Tibial nerve (tissue), 4 donors: ENCODE data around the gene SERPIND1. TPM values are rescaled to one million over a fixed set of nuclear protein-coding genes. Genes with fewer than 3 reads are reported as not detected.

Source experiments
- DNase-seq, 2 donors: peaks; one replicate each; pipeline ENCODE4 v3.0.0-alpha.2; 2019; ENCODE audit warnings: low spot score in 2 of 2
- H3K27ac ChIP-seq, 4 donors: fragments of 200-600 bp; sonication (generic) in 3 of 4; one replicate each; pipeline ENCODE4 v1.5.1; 2017 to 2019; ENCODE audit warnings: mild to moderate bottlenecking in 1 of 4
- H3K27me3 ChIP-seq, 2 donors: fragments of 200-600 bp; sonication (generic) in 1 of 2; one replicate each; pipeline versions ENCODE4 v1.5.1 to v1.6.0; 2017 to 2019
- H3K36me3 ChIP-seq, 3 donors: fragments of 200-600 bp; sonication (generic); one replicate each; pipeline ENCODE4 v1.5.1; 2018 to 2019
- H3K4me1 ChIP-seq, 4 donors: fragments of 200-600 bp; sonication (generic) in 3 of 4; one replicate each; pipeline ENCODE4 v1.5.1; 2017 to 2019
- H3K4me3 ChIP-seq, 4 donors: fragments of 200-600 bp; sonication (generic) in 3 of 4; one replicate each; pipeline ENCODE4 v1.5.1; 2017 to 2019; ENCODE audit warnings: mild to moderate bottlenecking in 1 of 4, moderate library complexity in 1 of 4
- H3K9me3 ChIP-seq, 4 donors: fragments of 200-600 bp; sonication (generic) in 3 of 4; one replicate each; pipeline ENCODE4 v1.5.1; 2017 to 2019
- EP300 ChIP-seq, 2 donors: sonication (generic); formaldehyde crosslinking; IDR thresholded peaks; one replicate each; pipeline ENCODE4 v1.6.1; 2017; ENCODE audit warnings: antibody characterized with exemption in 2 of 2, mild to moderate bottlenecking in 1 of 2
- POLR2A ChIP-seq, 2 donors: fragments of 450-650 bp; IDR thresholded peaks; one replicate each; pipeline ENCODE4 v1.6.1; 2017; ENCODE audit warnings: antibody characterized with exemption in 2 of 2, mild to moderate bottlenecking in 2 of 2, moderate library complexity in 2 of 2
- WGBS, 2 donors: methylation state at CpG; one replicate each; pipeline ENCODE4 v1.1.5; 2018; 5-methylcytosine and 5-hydroxymethylcytosine counted together
- total RNA-seq, 4 donors: library from RNA; depleted of rRNA; stranded (reverse); fragments of >200 nt; gene quantifications; one replicate each; pipeline ENCODE4 v1.1.0, GENCODE V29; 2016
- TF ChIP-seq, protein P1 (sequence below), 5 experiments: fragments of 200-600 bp in 3 of 5; fragments of 450-650 bp in 2 of 5; sonication (generic) in 3 of 5; IDR thresholded peaks; one replicate each; pipeline ENCODE4 v1.5.1; 2016 to 2019; ENCODE audit warnings: antibody characterized with exemption in 5 of 5, mild to moderate bottlenecking in 3 of 5, moderate library complexity in 2 of 5

Gene SERPIND1
- total RNA-seq, 4 donors from 2014 or later = 0.42 to 1.2 TPM; not detected in 2

DNA sequence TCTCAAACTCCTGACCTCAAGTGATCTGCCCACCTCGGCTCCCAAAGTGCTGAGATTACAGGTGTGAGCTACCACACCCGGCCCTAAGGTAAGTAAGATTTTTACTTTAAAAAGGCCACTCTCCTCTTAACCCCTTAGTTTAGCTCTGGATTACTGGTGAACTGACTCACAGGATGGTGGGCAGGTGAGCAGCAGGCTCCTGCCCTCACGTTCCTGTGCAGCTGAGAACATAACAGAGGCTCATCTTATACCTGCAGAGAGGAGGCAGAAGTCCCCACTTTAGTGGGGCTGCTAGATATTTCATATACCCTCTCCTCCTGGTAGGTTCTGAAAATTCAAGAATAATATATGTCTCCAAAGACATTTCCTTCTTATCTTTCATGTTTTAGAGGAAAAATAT is 17.1 kb upstream of the SERPIND1 start:
- DNase-seq = no peak
- WGBS, 2 donors = 88 to 93% methylated on average over 3 of the region's 3 CpGs

DNA sequence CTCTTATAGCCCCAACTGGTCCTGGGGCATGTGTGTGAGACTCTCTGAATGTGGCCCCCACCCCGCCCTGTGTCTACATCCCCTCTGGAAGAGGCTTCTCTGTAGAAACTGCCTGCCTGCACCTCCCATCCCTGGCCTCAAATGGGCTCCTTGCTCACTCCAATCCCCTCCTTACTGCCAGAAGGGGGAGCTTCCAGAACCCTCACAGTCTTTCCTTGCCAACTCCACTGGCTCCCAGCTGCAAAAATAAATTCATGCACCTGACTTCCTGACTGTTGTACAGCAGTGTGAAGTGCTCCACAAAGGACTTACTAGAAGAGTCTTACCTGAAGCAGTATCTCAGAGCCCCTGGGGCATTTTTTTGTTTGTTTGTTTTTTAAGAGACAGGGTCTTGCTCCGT is 15.2 kb upstream of the SERPIND1 start:
- no peak overlapping the region for H3K4me3 ChIP-seq
- H3K4me1 ChIP-seq = no peaks in the 10 kb centered on the region
- no peak for TF ChIP-seq POLR2A (IDR thresholded peaks at IDR 0.05)
- TF ChIP-seq, protein P1, sequence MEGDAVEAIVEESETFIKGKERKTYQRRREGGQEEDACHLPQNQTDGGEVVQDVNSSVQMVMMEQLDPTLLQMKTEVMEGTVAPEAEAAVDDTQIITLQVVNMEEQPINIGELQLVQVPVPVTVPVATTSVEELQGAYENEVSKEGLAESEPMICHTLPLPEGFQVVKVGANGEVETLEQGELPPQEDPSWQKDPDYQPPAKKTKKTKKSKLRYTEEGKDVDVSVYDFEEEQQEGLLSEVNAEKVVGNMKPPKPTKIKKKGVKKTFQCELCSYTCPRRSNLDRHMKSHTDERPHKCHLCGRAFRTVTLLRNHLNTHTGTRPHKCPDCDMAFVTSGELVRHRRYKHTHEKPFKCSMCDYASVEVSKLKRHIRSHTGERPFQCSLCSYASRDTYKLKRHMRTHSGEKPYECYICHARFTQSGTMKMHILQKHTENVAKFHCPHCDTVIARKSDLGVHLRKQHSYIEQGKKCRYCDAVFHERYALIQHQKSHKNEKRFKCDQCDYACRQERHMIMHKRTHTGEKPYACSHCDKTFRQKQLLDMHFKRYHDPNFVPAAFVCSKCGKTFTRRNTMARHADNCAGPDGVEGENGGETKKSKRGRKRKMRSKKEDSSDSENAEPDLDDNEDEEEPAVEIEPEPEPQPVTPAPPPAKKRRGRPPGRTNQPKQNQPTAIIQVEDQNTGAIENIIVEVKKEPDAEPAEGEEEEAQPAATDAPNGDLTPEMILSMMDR (IDR thresholded peaks at IDR 0.05) = no peak
- no peaks in the 10 kb centered on the region for H3K9me3 ChIP-seq
- 83 to 97% methylated on average over 2 of the region's 2 CpGs for WGBS, 2 donors
- DNase-seq = no peak
- no peak overlapping the region for H3K27ac ChIP-seq
- H3K36me3 ChIP-seq = peaks cover 0 to 71% (median 20%) of the 10 kb centered on the region in 3 donors
- H3K27me3 ChIP-seq = no peaks in the 10 kb centered on the region

More for the DNA sequence above, 17.1 kb upstream of the SERPIND1 start:
- Histone ChIP-seq H3K4me3 (no peak overlapping the region), H3K36me3 (peaks cover 0 to 69% (median 12%) of the 10 kb centered on the region in 3 donors), H3K27me3 (no peaks in the 10 kb centered on the region), H3K4me1 (no peaks in the 10 kb centered on the region), H3K27ac (no peak overlapping the region), H3K9me3 (no peaks in the 10 kb centered on the region)
- TF ChIP-seq EP300 (IDR thresholded peaks at IDR 0.05) = no peak
- TF ChIP-seq, protein P1 (IDR thresholded peaks at IDR 0.05) = no peak
- TF ChIP-seq POLR2A (IDR thresholded peaks at IDR 0.05) = no peak

DNA sequence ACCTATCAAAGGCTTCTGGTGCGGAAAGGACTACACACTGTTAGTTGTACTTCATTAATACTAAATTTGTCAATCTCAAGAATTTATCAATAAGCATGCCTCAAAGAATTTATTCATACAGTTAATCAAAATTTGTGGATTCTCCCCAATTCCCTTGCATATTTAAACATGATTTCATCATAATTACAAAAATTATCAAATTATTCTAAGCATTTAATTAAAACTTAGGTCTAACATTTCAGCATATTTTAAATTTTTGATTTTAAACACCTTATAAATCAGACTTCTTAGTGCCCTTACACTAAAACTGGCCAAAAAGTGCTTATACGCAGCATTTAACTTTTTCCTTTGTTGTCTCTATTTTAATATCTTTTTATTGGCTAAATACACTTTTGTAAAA is 13.8 kb upstream of the SERPIND1 start:
- Histone ChIP-seq H3K9me3 (no peaks in the 10 kb centered on the region), H3K36me3 (peaks cover 2 to 80% (median 26%) of the 10 kb centered on the region in 3 donors), H3K27me3 (no peaks in the 10 kb centered on the region), H3K4me1 (no peaks in the 10 kb centered on the region), H3K27ac (no peak overlapping the region), H3K4me3 (no peak overlapping the region)
- no peak for DNase-seq
- TF ChIP-seq, protein P1 (IDR thresholded peaks at IDR 0.05) = no peak
- no peak for TF ChIP-seq EP300 (IDR thresholded peaks at IDR 0.05)
- TF ChIP-seq POLR2A (IDR thresholded peaks at IDR 0.05) = no peak
- WGBS, 2 donors = 98% methylated on average over 2 of the region's 2 CpGs

DNA sequence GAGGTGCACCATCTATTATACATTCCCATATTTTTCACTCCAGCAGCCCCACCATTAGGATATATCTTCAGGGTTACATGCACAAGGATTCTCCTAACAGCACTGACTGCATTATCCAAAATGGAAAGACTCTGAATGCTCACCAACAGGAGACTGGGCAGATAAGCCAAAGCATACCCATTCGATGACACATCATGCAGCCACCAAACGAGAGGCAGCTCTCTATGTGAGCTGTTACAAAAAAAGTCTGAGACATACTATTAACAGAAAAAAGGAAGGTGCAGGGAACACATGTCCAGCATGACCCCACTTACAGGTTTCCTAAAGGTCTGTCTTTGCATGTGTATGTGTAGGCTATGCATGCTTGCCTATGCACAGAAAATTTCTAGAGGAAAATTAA is 12.4 kb upstream of the SERPIND1 start:
- no peaks in the 10 kb centered on the region for H3K9me3 ChIP-seq
- peaks cover 2 to 95% (median 30%) of the 10 kb centered on the region in 3 donors for H3K36me3 ChIP-seq
- TF ChIP-seq EP300 (IDR thresholded peaks at IDR 0.05) = no peak
- TF ChIP-seq, protein P1 (IDR thresholded peaks at IDR 0.05) = no peak
- TF ChIP-seq POLR2A (IDR thresholded peaks at IDR 0.05) = no peak
- no peak for DNase-seq
- no peaks in the 10 kb centered on the region for H3K27me3 ChIP-seq
- no peak overlapping the region for H3K27ac ChIP-seq
- no peaks in the 10 kb centered on the region for H3K4me1 ChIP-seq
- H3K4me3 ChIP-seq = no peak overlapping the region
- WGBS, 2 donors = 82% methylated on average over 2 of the region's 2 CpGs

DNA sequence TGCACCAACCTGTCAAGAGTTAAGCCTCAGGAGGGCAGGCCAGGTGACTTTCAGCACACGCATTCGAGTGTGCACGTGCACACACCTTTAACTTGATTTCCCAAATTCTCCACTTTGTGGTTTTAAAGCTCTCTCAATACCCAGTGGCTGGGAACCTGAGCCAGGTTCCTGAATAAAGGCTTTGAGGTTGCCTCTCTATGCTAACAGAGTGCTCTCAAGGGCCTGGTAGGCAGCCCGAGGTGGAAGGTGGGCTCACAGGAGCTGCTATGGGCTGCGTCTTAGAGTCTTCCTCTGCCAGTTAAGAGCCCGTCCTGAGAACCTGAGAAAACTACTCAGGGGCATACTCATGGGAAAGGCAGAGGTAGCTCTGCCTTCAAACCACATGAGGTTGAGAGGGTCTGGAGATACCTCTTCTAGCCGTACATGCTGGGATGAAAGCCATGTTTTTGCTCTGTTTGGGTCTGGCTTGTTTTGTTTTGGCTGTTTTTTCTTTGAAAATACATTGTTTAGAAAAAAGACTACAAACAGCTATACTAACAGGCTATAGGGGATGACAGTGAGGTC is 11.6 kb upstream of the SERPIND1 start:
- H3K27me3 ChIP-seq = no peaks in the 10 kb centered on the region
- H3K4me3 ChIP-seq = no peak overlapping the region
- 91 to 93% methylated on average over 7 of the region's 7 CpGs for WGBS, 2 donors
- H3K36me3 ChIP-seq = peaks cover 2 to 91% (median 24%) of the 10 kb centered on the region in 3 donors
- no peak for DNase-seq
- TF ChIP-seq POLR2A (IDR thresholded peaks at IDR 0.05) = no peak
- TF ChIP-seq, protein P1 (IDR thresholded peaks at IDR 0.05) = no peak
- TF ChIP-seq EP300 (IDR thresholded peaks at IDR 0.05) = no peak
- H3K9me3 ChIP-seq = no peaks in the 10 kb centered on the region
- no peaks in the 10 kb centered on the region for H3K4me1 ChIP-seq
- no peak overlapping the region for H3K27ac ChIP-seq
